HepG2 (cell line): ENCODE measurements around the gene IWS1. TPM values are rescaled to one million over a fixed set of nuclear protein-coding genes. Genes with fewer than 3 reads are reported as not detected.

Experiments used
- CEBPG ChIP-seq: IDR thresholded peaks from 2 replicates; pipeline ENCODE4 v1.6.1; 2016
- CHD4 ChIP-seq: fragments of 200-600 bp; sonication (generic); IDR thresholded peaks from 2 replicates; pipeline ENCODE4 v1.7.0; 2017; ENCODE audit warnings: mild to moderate bottlenecking, low read length, borderline replicate concordance
- GATAD1 ChIP-seq: IDR thresholded peaks from 2 replicates; pipeline ENCODE4 v1.6.1; 2016; ENCODE audit warnings: missing genetic modification reagents, missing compliant biosample characterization
- GTF3A ChIP-seq: sonication (generic); formaldehyde crosslinking; conservative IDR thresholded peaks from 2 replicates; pipeline ENCODE4 v1.4.0; 2020; ENCODE audit warnings: mild to moderate bottlenecking, missing genetic modification reagents
- GZF1 ChIP-seq: sonication (generic); formaldehyde crosslinking; IDR thresholded peaks from 2 replicates; pipeline ENCODE4 v1.5.1; 2020; ENCODE audit warnings: mild to moderate bottlenecking, missing genetic modification reagents
- JUND ChIP-seq: sonication (generic); formaldehyde crosslinking; IDR thresholded peaks from 2 replicates; pipeline ENCODE4 v1.8.0; 2022; ENCODE audit warnings: mild to moderate bottlenecking, missing genetic modification reagents
- KLF11 ChIP-seq: IDR thresholded peaks from 2 replicates; pipeline ENCODE4 v1.6.1; 2016; ENCODE audit warnings: missing compliant biosample characterization
- MED13 ChIP-seq: sonication (generic); formaldehyde crosslinking; IDR thresholded peaks from 2 replicates; pipeline ENCODE4 v1.5.0; 2020; ENCODE audit warnings: missing genetic modification reagents
- NCOA5 ChIP-seq: sonication (generic); formaldehyde crosslinking; IDR thresholded peaks from 2 replicates; pipeline ENCODE4 v1.4.0; 2020; ENCODE audit warnings: missing genetic modification reagents
- NONO ChIP-seq, 2 experiments: fragments of 450-650 bp in 1 of 2; sonication (generic) in 1 of 2; formaldehyde crosslinking in 1 of 2; IDR thresholded peaks in 1 of 2; conservative IDR thresholded peaks in 1 of 2; 2 replicates each; pipeline versions ENCODE4 v1.6.1 to v1.8.0; 2017 to 2022; ENCODE audit warnings: mild to moderate bottlenecking in 1 of 2, missing genetic modification reagents in 1 of 2, moderate library complexity in 1 of 2
- PAWR ChIP-seq: sonication (generic); formaldehyde crosslinking; IDR thresholded peaks from 2 replicates; pipeline ENCODE4 v1.4.0; 2020; ENCODE audit warnings: missing genetic modification reagents, mild to moderate bottlenecking, borderline replicate concordance
- PHF5A ChIP-seq: IDR thresholded peaks from one replicate; pipeline ENCODE4 v1.6.1; 2018; ENCODE audit warnings: low read depth, missing genetic modification reagents; ENCODE audit not compliant: unreplicated experiment
- POLR2AphosphoS5 ChIP-seq: IDR thresholded peaks from 2 replicates; pipeline ENCODE4 v1.6.1; 2012; ENCODE audit warnings: low read depth, low read length
- RBM39 ChIP-seq: fragments of 200-400 bp; formaldehyde crosslinking; IDR thresholded peaks from one replicate; pipeline ENCODE4 v1.6.1; 2018; ENCODE audit warnings: antibody characterized with exemption, mild to moderate bottlenecking, low read depth, low read length; ENCODE audit not compliant: poor library complexity, severe bottlenecking
- REPIN1 ChIP-seq: sonication (generic); formaldehyde crosslinking; IDR thresholded peaks from 2 replicates; pipeline ENCODE4 v1.8.0; 2022; ENCODE audit warnings: missing genetic modification reagents, low read depth, mild to moderate bottlenecking, borderline replicate concordance
- SATB2 ChIP-seq: sonication (generic); formaldehyde crosslinking; IDR thresholded peaks from 2 replicates; pipeline ENCODE4 v1.5.0; 2020; ENCODE audit warnings: missing genetic modification reagents
- SP4 ChIP-seq: sonication (generic); formaldehyde crosslinking; IDR thresholded peaks from 2 replicates; pipeline ENCODE4 v1.8.1; 2023; ENCODE audit warnings: mild to moderate bottlenecking, missing genetic modification reagents
- TAF15 ChIP-seq: fragments of 200-400 bp; formaldehyde crosslinking; IDR thresholded peaks from one replicate; pipeline ENCODE4 v1.6.1; 2018; ENCODE audit warnings: mild to moderate bottlenecking, low read depth, low read length; ENCODE audit not compliant: poor library complexity, severe bottlenecking
- TP53 ChIP-seq: sonication (generic); formaldehyde crosslinking; conservative IDR thresholded peaks from 2 replicates; pipeline ENCODE4 v1.4.0; 2020; ENCODE audit warnings: missing genetic modification reagents
- ZFP62 ChIP-seq: sonication (generic); formaldehyde crosslinking; IDR thresholded peaks from 2 replicates; pipeline ENCODE4 v1.4.0; 2020; ENCODE audit warnings: missing genetic modification reagents
- ZNF20 ChIP-seq: sonication (generic); formaldehyde crosslinking; IDR thresholded peaks from 2 replicates; pipeline ENCODE4 v1.4.0; 2020; ENCODE audit warnings: mild to moderate bottlenecking, moderate library complexity, missing genetic modification reagents
- ZNF207 ChIP-seq: fragments of 450-650 bp; IDR thresholded peaks from 2 replicates; pipeline ENCODE4 v1.6.1; 2016; ENCODE audit warnings: antibody characterized with exemption, borderline replicate concordance
- ZNF567 ChIP-seq: sonication (generic); formaldehyde crosslinking; IDR thresholded peaks from 2 replicates; pipeline ENCODE4 v1.8.1; 2023; ENCODE audit warnings: mild to moderate bottlenecking, missing genetic modification reagents, borderline replicate concordance
- ZNF773 ChIP-seq: sonication (generic); formaldehyde crosslinking; IDR thresholded peaks from 2 replicates; pipeline ENCODE4 v1.4.0; 2020; ENCODE audit warnings: missing genetic modification reagents, borderline replicate concordance
- ZNF775 ChIP-seq: sonication (generic); formaldehyde crosslinking; IDR thresholded peaks from 2 replicates; pipeline ENCODE4 v1.4.0; 2020; ENCODE audit warnings: missing genetic modification reagents, mild to moderate bottlenecking, moderate library complexity, borderline replicate concordance
- ZNF816 ChIP-seq: sonication (generic); formaldehyde crosslinking; IDR thresholded peaks from 2 replicates; pipeline ENCODE4 v1.8.0; 2022; ENCODE audit warnings: missing genetic modification reagents, mild to moderate bottlenecking, borderline replicate concordance
- polyA plus RNA-seq, 8 experiments: library from polyadenylated mRNA; depleted of rRNA in 3 of 8; stranded (reverse) in 7 of 8; unstranded in 1 of 8; fragments of >200 nt; fragmentation: Illumina TruSeq in 4 of 8; extraction: Trizol in 4 of 8; gene quantifications; 2 replicates each; pipeline versions ENCODE4 v1.2.1 to v1.2.3, GENCODE V29; 2011 to 2016; ENCODE audit warnings: low read depth in 4 of 8, missing spikeins in 1 of 8, mixed read lengths in 1 of 8; ENCODE audit not compliant: insufficient read depth in 1 of 8
- total RNA-seq, 5 experiments: library from RNA; depleted of rRNA; stranded (reverse); fragments of >200 nt; fragmentation: Illumina TruSeq; extraction: Trizol; gene quantifications; 2 replicates each; pipeline ENCODE4 v1.2.3, GENCODE V29; 2016; ENCODE audit warnings: low read depth in 1 of 5
- TF ChIP-seq, protein P1 (sequence below): sonication (generic); formaldehyde crosslinking; conservative IDR thresholded peaks from 2 replicates; pipeline ENCODE4 v1.8.0; 2022; ENCODE audit warnings: mild to moderate bottlenecking, moderate library complexity, missing genetic modification reagents
- TF ChIP-seq, protein P2 (sequence below): sonication (generic); formaldehyde crosslinking; IDR thresholded peaks from 2 replicates; pipeline ENCODE4 v1.5.0; 2020; ENCODE audit warnings: missing genetic modification reagents, mild to moderate bottlenecking, borderline replicate concordance

The IWS1 gene
- total and polyA plus RNA-seq, 2 of the 13 experiments (the other 11 are each of a cell fraction or from before 2014, with no cell fraction given), result 28.9 to 62.3 TPM

DNA sequence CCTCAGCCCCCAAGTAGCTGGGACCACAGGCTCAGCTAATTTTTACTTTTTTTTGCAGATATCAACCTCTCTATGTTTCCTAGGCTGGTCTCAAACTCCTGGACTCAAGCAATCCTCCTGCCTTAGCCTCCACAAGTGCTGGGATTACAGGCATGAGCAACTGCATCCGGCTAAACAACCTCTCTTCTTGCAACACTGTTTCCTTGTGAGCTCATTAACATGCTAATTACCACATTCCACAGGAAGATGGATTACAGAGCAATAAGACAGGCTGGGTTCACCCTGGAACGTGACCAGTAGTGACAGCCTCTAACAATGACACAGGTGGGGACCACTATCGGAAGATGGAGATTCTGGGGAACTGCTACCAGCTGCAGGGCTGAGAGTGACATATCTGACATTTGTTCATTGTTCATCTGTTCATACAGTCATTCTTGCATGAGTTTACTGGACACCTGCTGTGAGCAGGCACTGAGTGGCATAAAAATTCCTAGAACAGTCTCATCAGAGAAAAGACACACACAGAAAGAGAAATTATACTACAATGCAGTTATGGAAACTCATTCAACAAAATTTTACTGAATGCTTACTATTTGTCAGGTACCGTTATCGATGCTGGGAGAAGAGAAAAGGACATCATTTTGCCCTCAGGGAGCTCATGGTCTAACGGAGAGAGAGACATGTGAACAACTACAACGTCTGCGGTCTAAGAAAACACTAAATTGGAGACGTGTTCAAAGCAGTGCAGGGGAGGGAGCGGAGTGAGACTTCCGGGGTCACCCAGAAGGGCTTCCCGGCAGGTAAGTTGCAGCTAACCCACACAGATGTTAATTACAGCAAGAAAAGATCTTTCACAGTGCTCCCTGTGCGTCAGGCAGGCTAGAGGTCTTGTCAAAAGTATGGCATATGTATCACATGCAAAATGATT, 70.5 kb downstream of the IWS1 start (continued):
- TF ChIP-seq ZNF20 (CRISPR knock-in tag) (no peak), ZNF816 (no peak), ZFP62 (no peak), PHF5A (CRISPR knock-in tag) (no peak), ZNF773 (CRISPR knock-in tag) (no peak), TAF15 (no peak), CHD4 (no peak), PAWR (no peak), KLF11 (CRISPR knock-in tag) (no peak), NCOA5 (no peak), GTF3A (CRISPR knock-in tag) (0 out of 2 replicates have a peak, but pooled peaks have one; percentile 2), ZNF207 (no peak), JUND (no peak; the same call in 1 of the 2 replicates), GZF1 (no peak), SATB2 (no peak), TP53 (no peak), POLR2AphosphoS5 (peak; percentile 15; the same call in 1 of the 2 replicates), RBM39 (no peak), ZNF567 (CRISPR knock-in tag) (no peak), GATAD1 (no peak), SP4 (CRISPR knock-in tag) (peak; percentile 52; the same call in 1 of the 2 replicates), MED13 (CRISPR knock-in tag) (no peak), CEBPG (CRISPR knock-in tag) (no peak), NONO (IDR thresholded peaks at IDR 0.05) (no peak), NONO (CRISPR knock-in tag; conservative IDR thresholded peaks at IDR 0.05) (0 out of 2 replicates have a peak, but pooled peaks have one; percentile 0), REPIN1 (CRISPR knock-in tag) (no peak; the same call in 1 of the 2 replicates), ZNF775 (no peak)
- TF ChIP-seq, protein P1, sequence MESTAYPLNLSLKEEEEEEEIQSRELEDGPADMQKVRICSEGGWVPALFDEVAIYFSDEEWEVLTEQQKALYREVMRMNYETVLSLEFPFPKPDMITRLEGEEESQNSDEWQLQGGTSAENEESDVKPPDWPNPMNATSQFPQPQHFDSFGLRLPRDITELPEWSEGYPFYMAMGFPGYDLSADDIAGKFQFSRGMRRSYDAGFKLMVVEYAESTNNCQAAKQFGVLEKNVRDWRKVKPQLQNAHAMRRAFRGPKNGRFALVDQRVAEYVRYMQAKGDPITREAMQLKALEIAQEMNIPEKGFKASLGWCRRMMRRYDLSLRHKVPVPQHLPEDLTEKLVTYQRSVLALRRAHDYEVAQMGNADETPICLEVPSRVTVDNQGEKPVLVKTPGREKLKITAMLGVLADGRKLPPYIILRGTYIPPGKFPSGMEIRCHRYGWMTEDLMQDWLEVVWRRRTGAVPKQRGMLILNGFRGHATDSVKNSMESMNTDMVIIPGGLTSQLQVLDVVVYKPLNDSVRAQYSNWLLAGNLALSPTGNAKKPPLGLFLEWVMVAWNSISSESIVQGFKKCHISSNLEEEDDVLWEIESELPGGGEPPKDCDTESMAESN (CRISPR knock-in tag), result 0 out of 2 replicates have a peak, but pooled peaks have one; percentile 34
- TF ChIP-seq, protein P2, sequence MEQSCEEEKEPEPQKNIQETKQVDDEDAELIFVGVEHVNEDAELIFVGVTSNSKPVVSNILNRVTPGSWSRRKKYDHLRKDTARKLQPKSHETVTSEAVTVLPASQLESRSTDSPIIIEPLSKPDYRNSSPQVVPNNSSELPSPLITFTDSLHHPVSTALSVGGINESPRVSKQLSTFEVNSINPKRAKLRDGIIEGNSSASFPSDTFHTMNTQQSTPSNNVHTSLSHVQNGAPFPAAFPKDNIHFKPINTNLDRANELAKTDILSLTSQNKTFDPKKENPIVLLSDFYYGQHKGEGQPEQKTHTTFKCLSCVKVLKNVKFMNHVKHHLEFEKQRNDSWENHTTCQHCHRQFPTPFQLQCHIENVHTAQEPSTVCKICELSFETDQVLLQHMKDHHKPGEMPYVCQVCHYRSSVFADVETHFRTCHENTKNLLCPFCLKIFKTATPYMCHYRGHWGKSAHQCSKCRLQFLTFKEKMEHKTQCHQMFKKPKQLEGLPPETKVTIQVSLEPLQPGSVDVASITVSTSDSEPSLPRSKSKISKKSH, result no peak
